Smooth muscle cell (in vitro differentiated cells): ENCODE results near the gene PDE3A. TPM values are rescaled to one million over a fixed set of nuclear protein-coding genes. Genes with fewer than 3 reads are reported as not detected.

Source experiments
- DNase-seq: peaks from one replicate; lab custom pipeline; 2025; ENCODE audit not compliant: unreplicated experiment; lab: John Stamatoyannopoulos, UW
- H2AFZ ChIP-seq: fragments of 200-600 bp; sonication (generic); 2 replicates; pipeline ENCODE4 v1.6.0; 2016; ENCODE audit warnings: antibody characterized with exemption, low read depth, mild to moderate bottlenecking
- H3F3A ChIP-seq: fragments of 200-600 bp; sonication (generic); 2 replicates; pipeline ENCODE4 v1.6.0; 2017; ENCODE audit warnings: antibody characterized with exemption, low read depth
- H3K27ac ChIP-seq: fragments of 200-600 bp; sonication (generic); 2 replicates; pipeline ENCODE4 v1.5.1; 2016; ENCODE audit warnings: low read depth, mild to moderate bottlenecking
- H3K27me3 ChIP-seq: fragments of 200-600 bp; sonication (generic); 2 replicates; pipeline ENCODE4 v1.6.1; 2016; ENCODE audit warnings: low read depth, mild to moderate bottlenecking
- H3K36me3 ChIP-seq: fragments of 200-600 bp; sonication (generic); 2 replicates; pipeline ENCODE4 v1.5.1; 2016; ENCODE audit warnings: low read depth
- H3K4me1 ChIP-seq: fragments of 200-600 bp; sonication (generic); 2 replicates; pipeline ENCODE4 v1.5.1; 2016; ENCODE audit warnings: low read depth
- H3K4me2 ChIP-seq: fragments of 200-600 bp; sonication (generic); 2 replicates; pipeline ENCODE4 v1.6.0; 2016; ENCODE audit warnings: mild to moderate bottlenecking
- H3K4me3 ChIP-seq: fragments of 200-600 bp; sonication (generic); 2 replicates; pipeline ENCODE4 v1.5.1; 2016; ENCODE audit warnings: mild to moderate bottlenecking
- H3K79me2 ChIP-seq: fragments of 200-600 bp; sonication (generic); 2 replicates; pipeline ENCODE4 v1.6.0; 2016; ENCODE audit warnings: low read depth, mild to moderate bottlenecking
- H3K9ac ChIP-seq: fragments of 200-600 bp; sonication (generic); 2 replicates; pipeline ENCODE4 v1.6.0; 2016; ENCODE audit warnings: low read depth
- H3K9me3 ChIP-seq: fragments of 200-600 bp; sonication (generic); replicated peaks from 2 replicates; pipeline ENCODE4 v1.5.1; 2016; ENCODE audit warnings: low read depth
- H4K20me1 ChIP-seq: fragments of 200-600 bp; sonication (generic); 2 replicates; pipeline ENCODE4 v1.6.0; 2016; ENCODE audit warnings: low read depth
- CTCF ChIP-seq: fragments of 200-600 bp; sonication (generic); IDR thresholded peaks from 2 replicates; pipeline ENCODE4 v1.5.1; 2017; ENCODE audit warnings: borderline replicate concordance, mild to moderate bottlenecking, antibody characterized with exemption; ENCODE audit not compliant: insufficient read depth, poor library complexity, severe bottlenecking
- WGBS: methylation state at CpG from one replicate; pipeline ENCODE4 v1.1.7; 2016; ENCODE audit warnings: low lambda C conversion rate; 5-methylcytosine and 5-hydroxymethylcytosine counted together
- polyA plus RNA-seq: library from polyadenylated mRNA; unstranded; fragments of >200 nt; fragmentation: Nextera tagmentation; extraction: Ambion mirVana; gene quantifications from 2 replicates; pipeline ENCODE4 v1.2.1, GENCODE V29; 2016
- total RNA-seq: library from RNA; depleted of rRNA; stranded (reverse); fragments of >200 nt; gene quantifications from 2 replicates; pipeline ENCODE4 v1.2.3, GENCODE V29; 2014

Gene PDE3A
- total and polyA plus RNA-seq, 2 experiments from 2014 or later = 1.3 to 6.1 TPM

GRCh38 chr12:20567413-20567812, 199.1 kb downstream of the PDE3A start:
- Histone ChIP-seq H3F3A (no peaks in the 10 kb centered on the region), H3K27ac (no peak overlapping the region), H3K9ac (no peak overlapping the region), H2AFZ (no peak overlapping the region), H3K4me2 (no peak overlapping the region), H3K27me3 (no peaks in the 10 kb centered on the region), H3K9me3 (no peaks in the 10 kb centered on the region), H3K79me2 (no peaks in the 10 kb centered on the region), H3K4me3 (no peak overlapping the region), H4K20me1 (no peaks in the 10 kb centered on the region), H3K36me3 (no peaks in the 10 kb centered on the region), H3K4me1 (no peaks in the 10 kb centered on the region)
- no peak for TF ChIP-seq CTCF
- DNase-seq = no peak

GRCh38 chr12:20572451-20572850, 204.1 kb downstream of the PDE3A start:
- Histone ChIP-seq H3K4me1 (no peaks in the 10 kb centered on the region), H3F3A (no peaks in the 10 kb centered on the region), H3K36me3 (no peaks in the 10 kb centered on the region), H3K27ac (no peak overlapping the region), H3K27me3 (no peaks in the 10 kb centered on the region), H3K4me2 (no peak overlapping the region), H4K20me1 (no peaks in the 10 kb centered on the region), H3K9me3 (no peaks in the 10 kb centered on the region), H2AFZ (no peak overlapping the region), H3K79me2 (no peaks in the 10 kb centered on the region), H3K4me3 (no peak overlapping the region), H3K9ac (no peak overlapping the region)
- no peak for TF ChIP-seq CTCF
- DNase-seq = no peak
- 91% methylated on average over 5 of the region's 5 CpGs for WGBS

GRCh38 chr12:20576528-20576927, 208.2 kb downstream of the PDE3A start:
- Histone ChIP-seq H3K27me3 (no peaks in the 10 kb centered on the region), H3K9ac (no peak overlapping the region), H3K4me2 (no peak overlapping the region), H3K4me1 (no peaks in the 10 kb centered on the region), H4K20me1 (no peaks in the 10 kb centered on the region), H3K4me3 (no peak overlapping the region), H3F3A (no peaks in the 10 kb centered on the region), H3K9me3 (no peaks in the 10 kb centered on the region), H3K27ac (no peak overlapping the region), H2AFZ (no peak overlapping the region), H3K36me3 (no peaks in the 10 kb centered on the region), H3K79me2 (no peaks in the 10 kb centered on the region)
- WGBS = 90% methylated on average over 3 of the region's 3 CpGs
- TF ChIP-seq CTCF = no peak
- DNase-seq = no peak

- H3K9me3 ChIP-seq = no peaks in the 10 kb centered on the region
- H3K79me2 ChIP-seq = no peaks in the 10 kb centered on the region
- 51% methylated on average over 2 of the region's 2 CpGs for WGBS
- no peaks in the 10 kb centered on the region for H4K20me1 ChIP-seq
- H3K27ac ChIP-seq = no peak overlapping the region
- no peaks in the 10 kb centered on the region for H3F3A ChIP-seq
- no peak overlapping the region for H3K9ac ChIP-seq
- DNase-seq = no peak
- no peaks in the 10 kb centered on the region for H3K27me3 ChIP-seq
- no peak overlapping the region for H3K4me2 ChIP-seq
- no peak for TF ChIP-seq CTCF
- H3K4me3 ChIP-seq = no peak overlapping the region
- no peak overlapping the region for H2AFZ ChIP-seq
- H3K4me1 ChIP-seq = no peaks in the 10 kb centered on the region
- H3K36me3 ChIP-seq = no peaks in the 10 kb centered on the region
Observed at GRCh38 chr12:20577054-20577453, 208.7 kb downstream of the PDE3A start.
